IPS-20b (cell line): Measurements from ENCODE around the gene RBPJL.
A peak's percentile ranks its signal among the peaks of the same experiment; 100 is the strongest.

Source experiments
- H3K27ac ChIP-seq: one replicate; pipeline ENCODE4 v1.5.1; 2013; ENCODE audit warnings: low read length
- H3K27me3 ChIP-seq: 2 replicates; pipeline ENCODE4 v1.6.1; 2013; ENCODE audit warnings: mild to moderate bottlenecking, low read length, inconsistent platforms; ENCODE audit not compliant: insufficient read depth
- H3K36me3 ChIP-seq: 2 replicates; pipeline ENCODE4 v1.6.1; 2013; ENCODE audit warnings: low read depth, mild to moderate bottlenecking, inconsistent platforms, low read length, moderate library complexity; ENCODE audit not compliant: insufficient read depth
- H3K4me1 ChIP-seq: 2 replicates; pipeline ENCODE4 v1.6.1; 2013; ENCODE audit warnings: mild to moderate bottlenecking, control low read depth, inconsistent platforms, low read length, moderate library complexity; ENCODE audit not compliant: insufficient read depth
- H3K4me3 ChIP-seq: 2 replicates; pipeline ENCODE4 v1.5.1; 2013; ENCODE audit warnings: mild to moderate bottlenecking, low read length, inconsistent platforms
- H3K9ac ChIP-seq: 2 replicates; pipeline ENCODE4 v1.6.1; 2013; ENCODE audit warnings: low read depth, mild to moderate bottlenecking, inconsistent platforms, low read length, moderate library complexity
- H3K9me3 ChIP-seq: 2 replicates; pipeline ENCODE4 v1.6.1; 2013; ENCODE audit warnings: mild to moderate bottlenecking, low read depth, low read length, inconsistent platforms; ENCODE audit not compliant: insufficient read depth

Gene RBPJL

DNA sequence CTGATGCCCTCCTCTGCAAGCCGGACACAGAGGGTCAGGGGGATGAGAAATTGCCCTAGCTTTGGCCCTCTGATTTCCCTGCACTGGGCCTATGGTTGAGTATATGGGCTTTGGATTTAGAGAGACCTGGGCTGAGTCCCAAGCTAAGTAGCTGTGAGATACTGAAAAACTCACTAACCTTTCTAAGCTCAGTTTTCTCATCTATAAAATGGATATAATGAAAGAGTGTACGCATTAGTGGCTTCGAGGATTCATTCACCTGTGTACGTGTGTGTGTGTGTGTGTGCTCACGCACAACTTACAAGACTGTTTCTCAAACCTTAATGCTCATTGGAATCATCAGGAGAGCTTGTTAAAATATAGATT is 12.7 kb upstream of the RBPJL start:
- H3K27ac ChIP-seq, result no peak overlapping the region
- peaks cover 11% of the 10 kb centered on the region for H3K9me3 ChIP-seq
- H3K4me1 ChIP-seq, result peaks cover 5% of the 10 kb centered on the region; the same call in 1 of the 2 replicates
- peaks cover 42% of the 10 kb centered on the region for H3K27me3 ChIP-seq
- no peak overlapping the region for H3K4me3 ChIP-seq
- no peaks in the 10 kb centered on the region for H3K36me3 ChIP-seq
- no peak overlapping the region for H3K9ac ChIP-seq

DNA sequence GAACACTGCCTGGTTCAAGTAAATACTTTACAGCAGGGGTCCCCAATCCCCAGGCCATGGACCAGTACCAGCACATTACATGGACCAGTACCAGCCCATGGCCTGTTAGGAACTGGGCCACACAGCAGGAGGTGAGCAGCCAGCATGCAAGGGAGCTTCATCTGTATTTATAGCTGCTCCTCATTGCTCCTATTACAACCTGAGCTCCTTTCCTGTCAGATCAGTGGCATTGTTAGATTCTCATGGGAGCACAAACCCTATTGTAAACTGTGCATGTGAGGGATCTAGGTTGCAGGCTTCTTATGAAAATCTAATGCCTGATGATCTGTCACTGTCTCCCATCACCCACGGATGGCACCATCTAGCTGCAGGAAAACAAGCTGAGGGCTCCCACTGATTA is 12.0 kb upstream of the RBPJL start:
- no peaks in the 10 kb centered on the region for H3K36me3 ChIP-seq
- H3K9ac ChIP-seq, result no peak overlapping the region
- H3K27ac ChIP-seq, result no peak overlapping the region
- no peak overlapping the region for H3K4me3 ChIP-seq
- peaks cover 11% of the 10 kb centered on the region for H3K9me3 ChIP-seq
- H3K4me1 ChIP-seq, result peaks cover 5% of the 10 kb centered on the region; the same call in 1 of the 2 replicates
- peaks cover 41% of the 10 kb centered on the region for H3K27me3 ChIP-seq

GRCh38 chr20:45297786-45298497 is 8.7 kb upstream of the RBPJL start:
- H3K27ac ChIP-seq, result no peak overlapping the region
- no peak overlapping the region for H3K4me3 ChIP-seq
- H3K27me3 ChIP-seq, result peaks cover 14% of the 10 kb centered on the region
- no peak overlapping the region for H3K9ac ChIP-seq
- no peaks in the 10 kb centered on the region for H3K36me3 ChIP-seq
- H3K4me1 ChIP-seq, result peaks cover 2% of the 10 kb centered on the region; the same call in 1 of the 2 replicates
- H3K9me3 ChIP-seq, result peaks cover 11% of the 10 kb centered on the region

- Histone ChIP-seq H3K9ac (no peak overlapping the region), H3K36me3 (no peaks in the 10 kb centered on the region), H3K4me3 (no peak overlapping the region), H3K27ac (no peak overlapping the region), H3K4me1 (no peaks in the 10 kb centered on the region), H3K9me3 (peaks cover 5% of the 10 kb centered on the region), H3K27me3 (peaks cover under 1% of the 10 kb centered on the region; the same call in 1 of the 2 replicates)
Measured at GRCh38 chr20:45299786-45300185, 6.9 kb upstream of the RBPJL start.

DNA sequence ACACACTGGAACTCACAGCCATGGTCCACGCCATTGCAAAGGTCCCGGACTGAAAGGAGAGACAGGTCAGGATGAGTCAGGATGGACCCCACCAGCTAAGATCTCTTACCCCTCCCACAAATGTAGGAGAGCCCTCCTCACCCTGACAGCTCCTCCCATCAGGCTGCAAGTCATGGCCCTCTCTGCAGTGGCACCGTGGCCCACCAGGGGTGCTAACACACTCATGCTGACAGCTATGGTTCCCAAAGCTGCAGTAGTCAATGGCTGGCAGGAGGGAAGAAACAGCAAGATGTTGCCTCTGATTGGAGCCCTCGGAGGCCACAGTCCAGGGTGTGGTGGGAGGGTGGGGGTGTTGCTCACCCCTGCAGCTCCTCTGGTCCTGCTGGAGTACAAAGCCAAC is 5.7 kb upstream of the RBPJL start:
- H3K27ac ChIP-seq, result no peak overlapping the region
- no peaks in the 10 kb centered on the region for H3K36me3 ChIP-seq
- H3K9me3 ChIP-seq, result no peaks in the 10 kb centered on the region
- no peak overlapping the region for H3K4me3 ChIP-seq
- H3K4me1 ChIP-seq, result no peaks in the 10 kb centered on the region
- H3K9ac ChIP-seq, result no peak overlapping the region
- H3K27me3 ChIP-seq, result peaks cover 1% of the 10 kb centered on the region; the same call in 1 of the 2 replicates

GRCh38 chr20:45301824-45302271 is 4.8 kb upstream of the RBPJL start:
- Histone ChIP-seq H3K27ac (no peak overlapping the region), H3K27me3 (peaks cover 6% of the 10 kb centered on the region)

DNA sequence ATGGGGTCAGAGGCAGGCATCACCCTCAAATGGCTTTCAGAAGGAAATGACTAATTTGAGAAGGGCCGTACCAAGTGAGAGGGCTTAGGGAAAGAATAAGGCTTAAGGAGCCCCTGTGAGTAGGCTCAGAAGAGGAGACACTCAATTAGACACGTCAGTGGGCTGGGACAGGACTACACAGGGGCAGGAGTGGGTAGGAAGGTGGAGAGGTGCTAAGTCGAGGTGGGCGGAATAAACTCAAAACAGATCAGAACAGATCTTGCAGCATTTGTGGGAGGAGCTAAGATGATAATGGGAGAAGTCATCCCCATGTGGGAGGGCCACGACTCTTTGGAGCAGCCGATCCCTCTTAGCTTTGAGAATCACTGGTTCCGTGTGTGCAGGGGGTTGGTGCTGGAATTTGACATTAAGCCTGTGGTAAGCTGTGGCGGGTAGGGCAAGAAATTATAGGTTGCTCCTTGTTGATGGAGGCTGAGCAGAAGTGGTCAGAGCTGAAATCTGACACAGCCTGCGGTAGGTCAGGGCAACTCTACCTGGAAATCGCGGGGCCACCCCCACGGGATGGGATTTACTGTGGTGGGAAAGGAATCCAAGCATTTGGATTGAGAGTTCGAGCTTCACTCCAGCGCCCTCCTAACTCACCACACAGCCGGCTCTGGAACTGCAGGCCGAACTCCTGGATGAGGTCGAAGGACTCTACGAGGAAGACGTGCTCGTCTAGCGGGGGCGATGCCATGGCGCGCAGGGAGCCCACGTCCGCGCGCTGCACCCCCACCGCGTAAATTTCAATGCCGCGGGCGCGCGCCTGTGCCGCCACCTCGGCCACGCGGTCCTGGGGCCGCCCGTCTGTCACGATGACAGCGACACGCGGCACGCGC is 2.8 kb upstream of the RBPJL start:
- H3K36me3 ChIP-seq, result no peaks in the 10 kb centered on the region
- no peak overlapping the region for H3K27ac ChIP-seq
- peaks cover 4% of the 10 kb centered on the region; the same call in 1 of the 2 replicates for H3K4me1 ChIP-seq
- peaks cover 20% of the 10 kb centered on the region for H3K27me3 ChIP-seq
- no peak overlapping the region for H3K9ac ChIP-seq
- no peaks in the 10 kb centered on the region for H3K9me3 ChIP-seq
- no peak overlapping the region for H3K4me3 ChIP-seq

More at GRCh38 chr20:45301824-45302271, 4.8 kb upstream of the RBPJL start:
- Histone ChIP-seq H3K4me1 (no peaks in the 10 kb centered on the region), H3K9ac (no peak overlapping the region), H3K4me3 (no peak overlapping the region), H3K36me3 (no peaks in the 10 kb centered on the region), H3K9me3 (no peaks in the 10 kb centered on the region)

GRCh38 chr20:45304464-45304999 is 2.1 kb upstream of the RBPJL start:
- H3K27ac ChIP-seq, result no peak overlapping the region
- H3K9me3 ChIP-seq, result no peaks in the 10 kb centered on the region
- peaks cover 20% of the 10 kb centered on the region for H3K27me3 ChIP-seq
- H3K36me3 ChIP-seq, result no peaks in the 10 kb centered on the region
- no peak overlapping the region for H3K4me3 ChIP-seq
- H3K4me1 ChIP-seq, result peaks cover 4% of the 10 kb centered on the region; the same call in 1 of the 2 replicates
- no peak overlapping the region for H3K9ac ChIP-seq

DNA sequence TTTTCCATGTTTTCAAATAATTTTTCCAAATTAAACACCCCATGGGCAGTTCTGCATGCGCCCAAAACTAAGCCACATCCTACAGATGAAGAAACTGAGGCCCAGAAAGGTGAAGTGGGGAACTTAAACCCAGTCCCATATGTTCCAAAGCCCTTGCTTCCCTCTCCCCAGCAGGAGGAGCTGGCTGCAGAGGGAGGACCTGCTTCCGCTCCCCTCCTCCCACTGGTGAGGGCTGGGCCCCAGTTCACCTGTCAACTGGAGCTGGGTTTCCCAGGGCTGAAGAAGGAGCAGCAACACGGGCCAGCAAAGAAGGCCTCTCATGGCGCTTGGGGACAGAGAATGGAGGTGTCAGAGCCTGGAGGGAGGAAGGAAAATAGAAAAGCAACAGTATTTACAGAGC is 1.4 kb upstream of the RBPJL start:
- peaks cover 4% of the 10 kb centered on the region; the same call in 1 of the 2 replicates for H3K4me1 ChIP-seq
- no peaks in the 10 kb centered on the region for H3K9me3 ChIP-seq
- H3K27me3 ChIP-seq, result peaks cover 20% of the 10 kb centered on the region
- H3K9ac ChIP-seq, result no peak overlapping the region
- H3K27ac ChIP-seq, result no peak overlapping the region
- H3K4me3 ChIP-seq, result no peak overlapping the region
- H3K36me3 ChIP-seq, result no peaks in the 10 kb centered on the region

- Histone ChIP-seq H3K36me3 (no peaks in the 10 kb centered on the region), H3K4me3 (no peak overlapping the region), H3K27me3 (peaks cover 36% of the 10 kb centered on the region), H3K9ac (no peak overlapping the region), H3K9me3 (no peaks in the 10 kb centered on the region), H3K27ac (no peak overlapping the region), H3K4me1 (peaks cover 4% of the 10 kb centered on the region; the same call in 1 of the 2 replicates)
Measured at GRCh38 chr20:45307076-45307640, 518 bp downstream of the RBPJL start.

GRCh38 chr20:45308117-45308778 is 1.6 kb downstream of the RBPJL start, which contains the start of gene MATN4:
TSS of gene MATN4 (minus strand) at chr20:45308299. CDS start at chr20:45305582, 2,717 bp downstream.
- Histone ChIP-seq H3K4me3 (peak within 1 kb of the TSS; percentile 14; the same call in 1 of the 2 replicates), H3K27ac (no peak within 1 kb of the TSS), H3K27me3 (peaks cover 36% of the 10 kb centered on the region), H3K4me1 (peaks cover 4% of the 10 kb centered on the region; the same call in 1 of the 2 replicates), H3K9me3 (no peaks in the 10 kb centered on the region), H3K36me3 (no peaks in the 10 kb centered on the region), H3K9ac (no peak within 1 kb of the TSS)
